Measurements from ENCODE around the gene PANX2. TPM values are rescaled to one million over a fixed set of nuclear protein-coding genes. Genes with fewer than 3 reads are reported as not detected.

Gene PANX2
- total RNA-seq, 4 donors from 2014 or later = 1.4 to 4.3 (median 1.8) TPM

- 76 to 77% methylated on average over 25 to 30 of the region's 31 CpGs for WGBS, 2 donors
- H3K4me3 ChIP-seq (ENCODE audit: low read depth, poor library complexity, severe bottlenecking) = no peak overlapping the region
- DNase-seq (ENCODE audit: low spot score in 2 of 2) = peak in 1 of 2 donors; percentile 84
- intact Hi-C loops (cut with DNase I; ENCODE audit: low total_unique reads) = loop anchor here (10.0 kb wide), 1 partner anchor 54 kb away; no protein-coding TSS in a partner anchor
- TF ChIP-seq POLR2A (IDR thresholded peaks at IDR 0.05) (no peak), CTCF (IDR thresholded peaks at IDR 0.05) (no peak)
These were observed 38.7 kb downstream of the PANX2 start for GRCh38 chr22:50208939-50209892.

- whole genome bisulfite sequencing, 2 donors = 50 to 63% methylated on average over 17 to 20 of the region's 20 CpGs
- no peak overlapping the region for H3K4me3 ChIP-seq (ENCODE audit: low read depth, poor library complexity, severe bottlenecking)
- intact Hi-C loops (cut with DNase I; ENCODE audit: low total_unique reads) = loop anchor here (10.0 kb wide), 1 partner anchor 55 kb away; no protein-coding TSS in a partner anchor
- no peak for DNase-seq (ENCODE audit: low spot score in 2 of 2)
- TF ChIP-seq CTCF (IDR thresholded peaks at IDR 0.05) (peak in 1 of 3 donors; percentile 42), POLR2A (IDR thresholded peaks at IDR 0.05) (no peak)
These were observed 39.4 kb downstream of the PANX2 start for GRCh38 chr22:50209893-50210292.

- WGBS, 2 donors = 88 to 90% methylated on average over 16 to 31 of the region's 32 CpGs
- intact Hi-C loops (cut with DNase I; ENCODE audit: low total_unique reads) = no loop called here
- no peak for DNase-seq (ENCODE audit: low spot score in 2 of 2)
- TF ChIP-seq CTCF (IDR thresholded peaks at IDR 0.05) (no peak), POLR2A (IDR thresholded peaks at IDR 0.05) (no peak)
- H3K4me3 ChIP-seq (ENCODE audit: low read depth, poor library complexity, severe bottlenecking) = no peak overlapping the region
These were observed 40.0 kb downstream of the PANX2 start for GRCh38 chr22:50210378-50211139.

- TF ChIP-seq POLR2A (IDR thresholded peaks at IDR 0.05) (no peak), CTCF (IDR thresholded peaks at IDR 0.05) (no peak)
- intact Hi-C loops (cut with DNase I; ENCODE audit: low total_unique reads) = no loop called here
These were observed 40.6 kb downstream of the PANX2 start for GRCh38 chr22:50211147-50211546.

GRCh38 chr22:50213263-50213662 lies 42.7 kb downstream of the PANX2 start:
- no peak overlapping the region for H3K4me3 ChIP-seq (ENCODE audit: low read depth, poor library complexity, severe bottlenecking)
- TF ChIP-seq POLR2A (IDR thresholded peaks at IDR 0.05) (no peak), CTCF (IDR thresholded peaks at IDR 0.05) (no peak)
- 93 to 96% methylated on average over 9 of the region's 9 CpGs for WGBS, 2 donors
- intact Hi-C loops (cut with DNase I; ENCODE audit: low total_unique reads) = no loop called here
- no peak for DNase-seq (ENCODE audit: low spot score in 2 of 2)

More at GRCh38 chr22:50211147-50211546, 40.6 kb downstream of the PANX2 start:
- WGBS, 2 donors = 88% methylated on average over 14 of the region's 14 CpGs
- DNase-seq (ENCODE audit: low spot score in 2 of 2) = no peak
- no peak overlapping the region for H3K4me3 ChIP-seq (ENCODE audit: low read depth, poor library complexity, severe bottlenecking)
